Gastroesophageal sphincter (tissue), 4 donors: ENCODE results near the gene CXCR5. TPM values are rescaled to one million over a fixed set of nuclear protein-coding genes. Genes with fewer than 3 reads are reported as not detected.

Source experiments
- ATAC-seq: fragments of 150-250 bp; one replicate; pipeline ENCODE4 v1.9.1; 2016; ENCODE audit warnings: mild to moderate bottlenecking, moderate library complexity
- H3K27ac ChIP-seq, 4 donors: fragments of 200-600 bp; sonication (generic) in 3 of 4; 1 replicate in 3 of 4; 2 replicates in 1 of 4; pipeline ENCODE4 v1.5.1; 2016 to 2019
- H3K27me3 ChIP-seq: fragments of 200-600 bp; sonication (generic); one replicate; pipeline ENCODE4 v1.5.1; 2019
- H3K36me3 ChIP-seq, 2 donors: fragments of 200-600 bp; sonication (generic); one replicate each; pipeline ENCODE4 v1.5.1; 2019; ENCODE audit warnings: control low read depth in 1 of 2
- H3K4me1 ChIP-seq, 3 donors: fragments of 200-600 bp; sonication (generic); 1 replicate in 2 of 3; 2 replicates in 1 of 3; pipeline ENCODE4 v1.5.1; 2016 to 2019; ENCODE audit warnings: control low read depth in 2 of 3
- H3K4me3 ChIP-seq, 2 donors: fragments of 200-600 bp; sonication (generic); one replicate each; pipeline ENCODE4 v1.5.1; 2019; ENCODE audit warnings: mild to moderate bottlenecking in 1 of 2, moderate library complexity in 1 of 2
- H3K9me3 ChIP-seq, 3 donors: fragments of 200-600 bp; sonication (generic); one replicate each; pipeline ENCODE4 v1.5.1; 2017 to 2019; ENCODE audit warnings: control low read depth in 2 of 3
- CTCF ChIP-seq, 4 experiments: fragments of 200-600 bp in 2 of 4; fragments of 450-650 bp in 2 of 4; sonication (generic) in 1 of 4; IDR thresholded peaks; one replicate each; pipeline ENCODE4 v1.5.1; 2017 to 2019; ENCODE audit warnings: antibody characterized with exemption in 4 of 4, mild to moderate bottlenecking in 2 of 4, moderate library complexity in 2 of 4
- EP300 ChIP-seq: sonication (generic); formaldehyde crosslinking; IDR thresholded peaks from one replicate; pipeline ENCODE4 v1.6.1; 2017; ENCODE audit warnings: antibody characterized with exemption, mild to moderate bottlenecking
- POLR2A ChIP-seq, 2 donors: fragments of 450-650 bp; IDR thresholded peaks; one replicate each; pipeline ENCODE4 v1.6.1; 2017; ENCODE audit warnings: antibody characterized with exemption in 2 of 2, mild to moderate bottlenecking in 2 of 2, moderate library complexity in 1 of 2
- POLR2AphosphoS5 ChIP-seq: sonication (generic); formaldehyde crosslinking; IDR thresholded peaks from one replicate; pipeline ENCODE4 v1.6.1; 2017; ENCODE audit warnings: antibody characterized with exemption
- WGBS, 2 donors: methylation state at CpG; one replicate each; pipeline ENCODE4 v1.1.5; 2018; ENCODE audit warnings: low coverage in 1 of 2; 5-methylcytosine and 5-hydroxymethylcytosine counted together
- total RNA-seq, 4 donors: library from RNA; depleted of rRNA; stranded (reverse); fragments of >200 nt; gene quantifications; one replicate each; pipeline ENCODE4 v1.1.0, GENCODE V29; 2016

Gene CXCR5
- total RNA-seq, result under 1 TPM in 1 of 4 donors, not detected in 3; 0.08 TPM

- ATAC-seq, result no peak
- Histone ChIP-seq H3K27me3 (no peaks in the 10 kb centered on the region), H3K4me3 (no peak within 1 kb of the TSS), H3K27ac (peak within 1 kb of the TSS in 1 of 4 donors; percentile 86), H3K9me3 (no peaks in the 10 kb centered on the region), H3K4me1 (peaks cover 2 to 34% (median 11%) of the 10 kb centered on the region in 3 donors), H3K36me3 (no peaks in the 10 kb centered on the region)
- WGBS, 2 donors, result 78 to 87% methylated on average over 6 to 12 of the region's 16 CpGs
- TF ChIP-seq EP300 (no peak), CTCF (IDR thresholded peaks at IDR 0.05) (no peak), POLR2A (IDR thresholded peaks at IDR 0.05) (no peak), POLR2AphosphoS5 (no peak)
Measured at GRCh38 chr11:118883368-118884071, at the start of gene CXCR5. CXCR5 (plus strand) TSS chr11:118883892; CDS start chr11:118883942, 50 bp downstream.

- Histone ChIP-seq H3K4me3 (no peak overlapping the region), H3K27ac (no peak overlapping the region), H3K27me3 (no peaks in the 10 kb centered on the region), H3K4me1 (no peaks in the 10 kb centered on the region), H3K36me3 (no peaks in the 10 kb centered on the region), H3K9me3 (no peaks in the 10 kb centered on the region)
- ATAC-seq, result no peak
- no peak for TF ChIP-seq POLR2AphosphoS5
- TF ChIP-seq EP300, result no peak
- no peak for TF ChIP-seq CTCF (IDR thresholded peaks at IDR 0.05)
- no peak for TF ChIP-seq POLR2A (IDR thresholded peaks at IDR 0.05)
- 76 to 77% methylated on average over 3 to 6 of the region's 6 CpGs for WGBS, 2 donors
Measured at GRCh38 chr11:118834427-118835028, 49.2 kb upstream of the CXCR5 start.

GRCh38 chr11:118837868-118838267 lies 45.8 kb upstream of the CXCR5 start:
- TF ChIP-seq EP300 (no peak), POLR2A (IDR thresholded peaks at IDR 0.05) (no peak), CTCF (IDR thresholded peaks at IDR 0.05) (no peak), POLR2AphosphoS5 (no peak)
- no peak overlapping the region for H3K4me3 ChIP-seq
- H3K36me3 ChIP-seq, result no peaks in the 10 kb centered on the region
- no peak overlapping the region for H3K27ac ChIP-seq
- 81 to 84% methylated on average over 2 to 8 of the region's 8 CpGs for whole genome bisulfite sequencing, 2 donors
- no peaks in the 10 kb centered on the region for H3K9me3 ChIP-seq
- no peaks in the 10 kb centered on the region for H3K27me3 ChIP-seq
- ATAC-seq, result no peak
- peaks cover 0 to 18% (median 0%) of the 10 kb centered on the region in 3 donors for H3K4me1 ChIP-seq

- no peak for TF ChIP-seq POLR2AphosphoS5
- TF ChIP-seq EP300, result no peak
- TF ChIP-seq POLR2A (IDR thresholded peaks at IDR 0.05), result no peak
- no peak for TF ChIP-seq CTCF (IDR thresholded peaks at IDR 0.05)
- H3K4me3 ChIP-seq, result no peak overlapping the region
- H3K36me3 ChIP-seq, result no peaks in the 10 kb centered on the region
- no peaks in the 10 kb centered on the region for H3K27me3 ChIP-seq
- peaks cover 0 to 21% (median 0%) of the 10 kb centered on the region in 3 donors for H3K4me1 ChIP-seq
- peak; percentile 10 for ATAC-seq
- H3K9me3 ChIP-seq, result no peaks in the 10 kb centered on the region
- H3K27ac ChIP-seq, result no peak overlapping the region
- WGBS, 2 donors, result 67 to 78% methylated on average over 2 to 4 of the region's 4 CpGs
Measured at GRCh38 chr11:118838905-118839553, 44.7 kb upstream of the CXCR5 start.
